GM20000 (cell line): ENCODE data around the gene BTBD19.

Source experiments
- DNase-seq: peaks from one replicate; pipeline ENCODE4 v3.0.0; 2012; ENCODE audit warnings: low spot score
- CTCF ChIP-seq: IDR thresholded peaks from 2 replicates; pipeline ENCODE4 v1.5.1; 2012; ENCODE audit warnings: mild to moderate bottlenecking, control low read depth; ENCODE audit errors: extremely low read depth, missing control alignments

Gene BTBD19

GRCh38 chr1:44777547-44777946, 30.8 kb upstream of the BTBD19 start:
- TF ChIP-seq CTCF: no peak

GRCh38 chr1:44777969-44778635, 30.2 kb upstream of the BTBD19 start:
- DNase-seq: no peak
- no peak for TF ChIP-seq CTCF

More at GRCh38 chr1:44777547-44777946, 30.8 kb upstream of the BTBD19 start:
- no peak for DNase-seq

- DNase-seq: no peak
Observed at GRCh38 chr1:44778705-44779576, 29.4 kb upstream of the BTBD19 start.

GRCh38 chr1:44780583-44781121, 27.7 kb upstream of the BTBD19 start:
- DNase-seq: no peak
- TF ChIP-seq CTCF: no peak

More at GRCh38 chr1:44778705-44779576, 29.4 kb upstream of the BTBD19 start:
- TF ChIP-seq CTCF: no peak

GRCh38 chr1:44783697-44784093, 24.6 kb upstream of the BTBD19 start:
- TF ChIP-seq CTCF: no peak
- DNase-seq: no peak

GRCh38 chr1:44784094-44785028, 24.0 kb upstream of the BTBD19 start:
- peak; percentile 68 for DNase-seq
- no peak for TF ChIP-seq CTCF

- TF ChIP-seq CTCF: no peak
- no peak for DNase-seq
Observed at GRCh38 chr1:44785029-44785380, 23.3 kb upstream of the BTBD19 start.
